Measurements from ENCODE around the gene PGP.

The PGP gene

DNA sequence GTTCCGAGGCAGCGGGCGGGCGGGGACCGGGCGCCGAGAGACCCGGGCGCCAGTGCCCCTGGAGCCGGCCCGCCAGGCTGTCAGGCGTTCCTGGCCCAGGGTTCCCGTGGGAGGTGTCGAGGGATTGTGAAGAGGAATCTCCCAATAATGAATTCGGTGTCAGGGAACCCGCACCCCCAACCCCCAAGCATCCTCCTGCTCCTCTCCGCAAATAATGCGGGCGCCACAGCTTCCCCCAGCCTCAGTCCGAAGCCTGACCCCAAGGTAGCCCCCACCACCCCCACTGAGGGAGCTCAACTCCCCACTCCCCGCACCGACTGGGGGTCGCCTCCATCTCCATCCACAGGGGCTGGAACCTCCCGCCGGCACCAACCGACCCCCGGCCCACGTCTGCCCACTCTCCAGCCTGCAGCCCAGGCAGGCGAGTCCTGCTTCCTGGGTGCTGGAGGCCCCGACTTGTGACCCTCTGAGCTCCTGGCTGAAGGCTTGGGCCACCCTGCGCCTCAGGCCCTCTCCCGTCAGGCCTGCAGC lies 17.6 kb downstream of the PGP start:
- no peak for TF ChIP-seq CTCF (IDR thresholded peaks at IDR 0.05; ENCODE audit: low read depth, low read length, missing control alignments)
- no peak overlapping the region for H3K4me3 ChIP-seq (ENCODE audit: low read depth, low read length)
- DNase-seq (ENCODE audit: low read depth): no peak

- DNase-seq (ENCODE audit: low read depth): no peak
- no peak within 1 kb of the TSS for H3K4me3 ChIP-seq (ENCODE audit: low read depth, low read length)
These were observed 18.3 kb downstream of the PGP start, which contains the start of gene CASKIN1 for GRCh38 chr16:2196162-2196980. CASKIN1 (minus strand) TSS chr16:2196605; CDS start chr16:2196432, 173 bp downstream.

DNA sequence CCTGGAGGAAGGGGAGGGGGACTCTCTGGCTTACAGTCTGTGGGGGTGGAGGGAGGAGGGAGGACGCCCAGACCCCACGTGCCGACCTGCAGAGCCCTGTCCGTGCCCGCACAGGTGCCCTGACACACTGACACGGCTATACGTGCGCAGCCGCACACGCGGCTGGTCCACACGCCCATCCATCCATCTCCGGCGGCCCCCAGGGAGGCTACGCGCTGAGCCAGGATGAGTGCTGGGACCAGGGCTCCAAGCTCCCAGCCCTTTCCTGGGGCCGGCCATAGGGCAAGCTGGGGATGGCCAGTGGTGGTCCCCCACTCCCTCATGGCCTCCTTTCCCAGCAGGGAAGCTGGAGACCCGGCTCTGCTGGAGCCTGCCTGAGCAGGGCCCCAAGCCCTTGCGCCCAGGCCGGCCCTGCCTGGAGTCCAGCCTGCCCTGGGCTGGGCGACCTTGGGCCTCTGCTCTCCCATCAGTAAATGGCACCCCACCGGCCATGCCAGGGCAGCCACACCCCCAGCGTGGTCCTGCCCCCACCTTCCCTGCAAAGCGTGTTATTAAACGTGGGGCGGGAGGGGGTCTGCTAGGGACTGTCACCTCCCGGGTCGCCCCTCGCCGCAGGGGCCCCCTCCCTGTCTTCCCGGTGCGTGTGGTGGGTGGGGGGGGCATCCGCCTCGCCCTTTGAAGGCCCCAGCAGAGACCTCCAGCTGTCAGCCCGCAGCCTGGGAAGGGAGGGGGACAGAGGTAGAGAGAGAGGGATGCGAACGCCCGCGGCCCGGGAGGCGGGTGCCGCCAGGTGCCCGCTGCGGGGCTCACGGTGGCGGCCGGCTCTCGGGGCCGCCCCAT lies 19.1 kb downstream of the PGP start:
- DNase-seq (ENCODE audit: low read depth): no peak
- TF ChIP-seq CTCF (IDR thresholded peaks at IDR 0.05; ENCODE audit: low read depth, low read length, missing control alignments): no peak
- no peak overlapping the region for H3K4me3 ChIP-seq (ENCODE audit: low read depth, low read length)

More at GRCh38 chr16:2196162-2196980, 18.3 kb downstream of the PGP start, which contains the start of gene CASKIN1:
- no peak for TF ChIP-seq CTCF (IDR thresholded peaks at IDR 0.05; ENCODE audit: low read depth, low read length, missing control alignments)

DNA sequence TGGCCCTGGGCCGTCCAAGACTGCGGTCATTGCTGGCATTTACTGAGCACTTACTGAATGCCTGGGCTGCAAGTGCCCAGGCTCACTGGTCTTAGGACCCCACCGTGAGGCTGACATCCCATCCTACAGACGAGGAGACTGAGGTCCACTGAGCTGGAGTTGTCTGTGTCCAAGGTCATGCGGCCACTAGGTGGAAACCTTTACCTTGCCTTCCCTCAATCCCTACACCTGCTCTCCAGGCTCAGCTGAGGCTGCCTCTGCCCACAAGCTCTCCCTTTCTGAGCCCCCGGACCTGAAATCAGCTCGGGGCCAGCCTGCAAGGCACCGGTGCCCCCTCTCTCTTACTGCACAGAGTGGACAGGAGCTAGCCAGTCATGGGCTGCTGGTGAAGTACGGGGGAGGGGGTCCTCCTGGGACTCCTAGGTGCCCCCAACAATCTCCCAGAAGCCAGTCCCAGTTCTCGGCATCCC lies 19.8 kb downstream of the PGP start:
- TF ChIP-seq CTCF (IDR thresholded peaks at IDR 0.05; ENCODE audit: low read depth, low read length, missing control alignments): peak; percentile 66
- peak; percentile 27 for DNase-seq (ENCODE audit: low read depth)
- H3K4me3 ChIP-seq (ENCODE audit: low read depth, low read length): no peak overlapping the region

GRCh38 chr16:2194166-2194834 lies 20.3 kb downstream of the PGP start:
- H3K4me3 ChIP-seq (ENCODE audit: low read depth, low read length): no peak overlapping the region
- DNase-seq (ENCODE audit: low read depth): no peak
- no peak for TF ChIP-seq CTCF (IDR thresholded peaks at IDR 0.05; ENCODE audit: low read depth, low read length, missing control alignments)

DNA sequence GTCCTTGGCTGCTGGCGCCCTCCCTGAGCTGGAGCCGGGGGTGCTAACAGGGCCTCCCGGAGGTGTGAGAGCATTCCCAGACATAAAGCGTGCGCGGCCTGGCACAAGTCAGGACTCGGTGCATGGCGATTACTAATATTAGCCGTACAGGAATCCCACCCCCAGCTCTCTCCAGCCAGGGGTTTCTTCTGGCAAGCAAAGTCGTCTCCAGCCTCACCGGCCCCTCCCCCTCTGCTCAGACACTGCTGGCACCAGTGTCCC lies 23.3 kb downstream of the PGP start:
- H3K4me3 ChIP-seq (ENCODE audit: low read depth, low read length): no peak overlapping the region
- TF ChIP-seq CTCF (IDR thresholded peaks at IDR 0.05; ENCODE audit: low read depth, low read length, missing control alignments): no peak
- DNase-seq (ENCODE audit: low read depth): no peak

Measured in GM12864 (cell line).